ENCODE data around the gene PLN.

The PLN gene

DNA sequence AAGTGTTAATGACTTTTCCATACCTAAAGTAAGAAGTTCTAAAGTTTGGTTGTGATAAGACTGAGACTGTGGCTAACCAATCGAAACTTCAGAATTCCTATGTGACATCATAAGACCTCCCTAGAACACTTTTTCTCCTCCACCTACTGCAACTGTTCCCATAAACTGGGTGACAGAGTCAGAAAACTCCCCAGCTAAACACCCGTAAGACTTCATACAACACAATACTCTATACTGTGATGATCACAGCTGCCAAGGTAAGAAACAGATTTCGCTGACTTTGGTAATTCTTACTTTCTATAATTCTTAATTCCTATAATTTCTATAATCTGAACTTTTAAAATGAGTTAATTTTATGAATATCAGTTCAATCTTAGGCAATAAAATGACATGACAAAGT is at the start of gene PLN:
TSS of gene PLN (plus strand) at position 161 of the 400 bp plus-strand sequence. CDS start 10,626 bp downstream, outside the sequence.
- no peak for DNase-seq

DNA sequence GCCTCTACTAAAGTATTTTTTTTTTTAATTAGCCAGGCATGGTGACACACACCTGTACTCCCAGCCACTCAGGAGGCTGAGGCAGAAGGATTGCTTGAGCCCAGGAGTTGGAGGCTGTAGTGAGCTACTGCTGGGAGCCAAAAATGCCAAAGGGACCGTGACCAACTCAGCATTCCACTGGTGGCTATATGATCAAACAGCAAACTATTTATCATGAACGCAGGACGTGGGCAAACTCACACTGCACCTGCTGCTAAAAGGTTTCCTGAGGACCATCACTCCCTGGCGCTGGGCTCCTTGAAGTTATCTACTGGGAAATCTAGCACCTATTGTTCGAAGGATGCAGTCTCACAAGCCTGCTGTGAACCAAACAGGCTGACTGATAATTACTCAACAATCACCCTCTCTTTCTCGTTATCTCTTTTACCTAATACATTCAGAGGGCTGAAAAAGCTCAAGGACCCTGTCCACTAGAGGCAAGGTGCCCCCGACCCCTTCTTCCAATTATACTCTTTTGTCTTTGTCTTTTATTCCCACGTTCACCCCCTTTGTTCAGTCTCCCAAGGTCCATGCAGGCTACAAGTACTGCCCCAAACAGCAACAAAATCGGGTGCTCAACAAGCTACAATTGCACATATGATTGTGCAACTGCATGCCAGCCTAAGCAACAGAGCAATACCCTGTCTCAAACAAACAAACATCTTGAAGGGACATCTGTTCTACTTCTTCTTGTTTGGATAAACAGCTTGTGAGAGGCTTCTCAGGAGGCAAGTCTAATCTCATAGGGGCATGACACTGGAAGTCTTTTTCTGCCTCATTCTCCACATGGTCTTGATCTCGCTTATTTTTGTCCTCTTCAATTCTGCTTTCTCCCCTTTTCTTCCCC is 47.7 kb upstream of the PLN start:
- no peak for DNase-seq

- no peak for DNase-seq
Observed at GRCh38 chr6:118501099-118501498, 47.0 kb upstream of the PLN start.

DNA sequence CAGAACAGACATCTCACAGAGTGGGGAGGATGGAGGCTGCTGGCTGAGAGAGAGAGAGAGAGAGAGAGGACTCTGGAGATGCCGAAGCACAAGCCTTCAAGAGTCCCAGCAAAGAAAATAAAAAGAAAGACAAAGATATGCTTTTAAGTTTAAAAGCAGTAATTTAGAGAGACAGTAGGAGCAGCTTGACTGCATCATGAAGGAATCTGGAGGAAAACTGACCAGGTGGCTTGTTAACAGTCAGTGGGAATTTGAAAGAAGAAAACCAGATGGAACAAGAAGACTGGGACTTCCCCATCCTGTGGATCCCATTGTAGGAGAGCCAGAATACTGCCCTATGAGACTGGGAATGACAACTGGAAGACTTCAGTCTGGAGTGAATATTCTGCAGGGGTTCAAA is 46.3 kb upstream of the PLN start:
- DNase-seq, result no peak

DNA sequence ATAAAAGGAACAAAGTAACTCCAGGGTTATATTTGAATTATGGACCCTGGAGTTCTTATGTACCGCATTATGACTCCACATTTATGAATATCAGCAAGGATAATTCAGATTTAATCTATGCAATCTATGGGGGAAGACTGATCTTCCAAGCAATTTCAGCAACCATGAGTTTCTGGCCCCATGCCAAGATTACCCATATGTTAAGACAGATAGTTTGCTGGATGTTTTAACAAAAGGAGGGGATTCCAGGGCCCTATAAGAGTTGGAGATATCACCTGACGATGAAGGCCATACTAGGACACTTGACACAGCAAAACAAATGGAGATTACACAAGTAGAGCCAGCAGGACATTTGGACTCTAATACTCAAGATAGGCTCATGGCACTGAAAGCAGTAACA is 45.9 kb upstream of the PLN start:
- DNase-seq, result no peak

- no peak for DNase-seq
Observed at GRCh38 chr6:118504611-118505010, 43.5 kb upstream of the PLN start.

DNA sequence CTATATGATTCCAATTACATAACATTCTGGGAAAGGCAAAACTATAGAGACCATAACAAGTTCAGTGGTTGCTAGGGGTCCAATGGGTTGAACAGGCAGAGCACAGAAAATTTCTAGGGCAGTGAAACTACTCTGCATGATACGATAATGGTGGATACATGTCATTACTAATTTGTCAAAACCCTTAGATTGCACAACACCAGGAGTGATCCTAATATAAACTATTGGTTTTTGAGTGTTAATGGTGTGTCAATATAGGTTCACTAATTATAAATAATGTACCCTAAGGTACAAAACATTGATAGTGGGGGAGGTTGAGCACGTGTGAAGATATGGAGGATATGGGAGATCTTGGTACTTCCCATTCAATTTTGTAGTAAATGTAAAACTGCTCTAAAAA is 42.4 kb upstream of the PLN start:
- DNase-seq, result no peak

- no peak for DNase-seq
Observed at GRCh38 chr6:118506071-118506638, 41.9 kb upstream of the PLN start.

- DNase-seq, result no peak
Observed at GRCh38 chr6:118507636-118508035, 40.5 kb upstream of the PLN start.

DNA sequence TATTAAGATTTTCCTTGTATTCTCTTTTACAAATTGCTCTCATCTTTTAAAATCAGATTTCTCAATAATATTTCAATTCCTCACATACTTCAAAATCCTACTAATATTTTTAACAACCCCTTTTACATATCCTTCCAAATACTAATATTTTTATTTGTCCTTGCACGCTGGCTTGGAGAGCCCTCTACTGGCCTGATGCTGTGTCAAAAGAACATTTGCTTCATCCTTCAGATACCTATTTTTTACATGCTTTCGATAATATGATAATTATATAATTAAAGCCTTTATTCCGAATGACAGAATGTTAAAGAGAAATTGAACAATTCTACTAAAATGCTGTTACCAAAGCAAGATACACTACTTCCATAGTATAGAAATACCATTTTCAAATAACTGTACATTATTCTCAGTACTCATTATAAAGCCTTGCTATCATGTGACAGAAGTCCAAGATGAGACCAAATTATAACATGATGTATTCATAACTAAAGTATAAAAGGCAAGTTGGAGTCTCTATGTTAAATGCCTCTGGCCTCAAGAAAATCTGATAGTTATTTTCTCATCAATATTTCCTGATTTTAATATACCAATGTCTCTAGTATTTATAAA is 39.0 kb upstream of the PLN start:
- DNase-seq, result no peak

- no peak for DNase-seq
Observed at GRCh38 chr6:118511930-118512715, 36.0 kb upstream of the PLN start.

DNA sequence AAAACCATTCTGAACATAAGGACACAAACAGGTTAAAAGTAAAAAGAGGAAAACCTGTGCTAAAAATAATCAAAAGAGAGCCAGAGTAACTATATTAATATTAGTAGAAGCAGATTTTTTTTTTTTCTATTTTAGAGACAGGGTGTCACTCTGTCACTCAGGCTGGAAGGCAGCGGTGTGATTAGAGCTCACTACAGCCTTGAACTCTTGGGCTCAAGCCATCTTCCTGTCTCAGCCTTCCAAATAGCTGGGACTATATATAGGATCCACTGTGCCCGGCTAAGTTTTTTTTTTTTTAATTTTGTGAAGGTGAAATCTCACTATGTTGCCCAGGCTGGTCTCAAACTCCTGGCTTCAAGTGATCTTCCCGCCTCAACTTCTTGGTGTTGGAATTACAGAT is 33.4 kb upstream of the PLN start:
- no peak for DNase-seq

DNA sequence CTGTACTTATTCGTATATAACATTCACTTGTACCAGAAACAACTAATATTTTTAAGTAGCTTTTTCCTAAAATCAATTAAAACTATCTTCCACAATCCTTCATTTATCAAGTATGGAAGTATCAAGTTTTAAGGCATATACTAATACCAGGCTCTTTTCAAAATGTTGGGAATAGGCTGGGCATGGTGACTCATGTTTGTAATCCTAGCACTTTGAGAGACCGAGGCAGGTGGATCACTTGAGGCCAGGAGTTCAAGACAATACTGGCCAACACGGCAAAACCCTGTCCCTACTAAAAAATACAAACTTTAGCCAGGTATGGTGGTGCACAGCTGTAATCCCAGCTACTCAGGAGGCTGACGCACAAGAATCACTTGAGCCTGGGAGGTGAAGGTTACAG is 25.7 kb upstream of the PLN start:
- no peak for DNase-seq

DNA sequence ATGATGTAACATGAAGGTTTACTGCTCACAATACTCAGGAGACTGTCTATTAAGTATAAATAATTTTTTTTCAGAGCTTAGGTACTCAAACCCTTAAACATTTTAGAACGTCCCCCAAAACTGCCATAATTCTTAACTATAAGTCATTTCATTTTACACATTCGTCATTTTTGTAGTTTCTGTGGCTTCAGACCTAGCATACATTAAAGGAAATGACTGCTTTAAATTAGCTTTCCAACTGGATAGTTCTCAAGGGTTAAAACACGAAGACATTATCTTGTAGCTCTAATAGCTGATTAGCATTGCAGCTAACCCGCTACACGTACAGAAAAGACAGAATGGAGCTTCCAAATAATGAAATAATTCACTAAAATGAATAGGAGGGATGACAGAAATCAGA is 24.9 kb upstream of the PLN start:
- no peak for DNase-seq

- no peak for DNase-seq
Observed at GRCh38 chr6:118524686-118525085, 23.4 kb upstream of the PLN start.

DNA sequence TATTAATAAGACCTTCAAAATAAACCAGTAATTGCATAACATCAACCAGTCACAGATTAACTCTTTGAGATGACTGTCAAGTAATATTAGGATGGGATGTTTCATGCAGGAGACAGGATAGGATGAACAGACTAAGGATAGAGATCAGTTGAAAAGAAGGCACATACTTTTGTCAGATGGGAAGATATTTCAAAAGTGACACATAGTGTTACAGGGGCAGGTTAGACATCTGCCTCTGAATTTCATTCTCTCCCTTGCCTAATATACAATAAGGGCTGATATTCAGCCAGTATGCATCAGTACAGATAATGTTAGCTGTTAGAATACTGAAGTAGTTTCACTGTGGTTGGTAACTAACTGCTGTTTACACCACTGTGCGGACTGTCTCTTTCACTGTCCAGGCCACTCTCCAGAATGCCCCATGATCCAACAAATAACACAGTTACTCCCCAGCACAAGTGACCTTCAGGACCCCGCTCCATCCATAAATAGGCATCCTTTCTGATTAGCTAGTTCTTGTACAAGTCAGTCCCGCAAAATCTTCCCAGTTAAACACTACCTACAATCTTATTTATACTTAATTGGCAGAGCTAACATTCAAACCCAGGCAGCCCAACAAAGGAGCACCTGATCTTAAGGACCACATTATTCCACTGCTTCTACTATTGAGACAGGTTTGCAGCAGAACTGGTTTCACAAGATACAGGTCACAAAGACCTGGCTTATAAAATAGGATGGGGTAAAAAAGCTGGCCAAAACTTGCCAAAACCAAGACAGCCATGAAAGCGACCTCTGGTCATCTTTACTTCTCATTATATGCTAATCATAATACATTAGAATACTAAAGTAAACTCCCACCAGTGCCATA is 21.9 kb upstream of the PLN start:
- no peak for DNase-seq

DNA sequence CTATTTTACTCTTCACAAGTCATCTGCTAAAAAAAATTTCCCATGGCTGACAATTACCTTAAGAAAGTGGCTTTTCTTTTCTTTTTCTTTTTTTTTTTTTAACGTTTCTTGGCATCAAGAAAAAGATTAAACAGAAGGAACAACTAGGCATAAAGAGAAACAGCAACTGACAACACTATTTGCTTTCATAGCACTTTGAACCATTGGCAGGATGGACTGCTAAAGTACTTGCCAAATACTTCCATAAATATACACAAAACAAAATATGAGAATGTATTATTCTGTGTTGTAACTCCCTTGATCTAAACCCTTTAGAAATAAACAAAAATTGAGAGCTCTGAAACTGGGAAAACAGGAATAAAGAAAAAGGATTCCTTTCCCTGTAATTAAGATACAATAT is 20.0 kb upstream of the PLN start:
- no peak for DNase-seq

- DNase-seq, result no peak
Observed at GRCh38 chr6:118529756-118530155, 18.3 kb upstream of the PLN start.

DNA sequence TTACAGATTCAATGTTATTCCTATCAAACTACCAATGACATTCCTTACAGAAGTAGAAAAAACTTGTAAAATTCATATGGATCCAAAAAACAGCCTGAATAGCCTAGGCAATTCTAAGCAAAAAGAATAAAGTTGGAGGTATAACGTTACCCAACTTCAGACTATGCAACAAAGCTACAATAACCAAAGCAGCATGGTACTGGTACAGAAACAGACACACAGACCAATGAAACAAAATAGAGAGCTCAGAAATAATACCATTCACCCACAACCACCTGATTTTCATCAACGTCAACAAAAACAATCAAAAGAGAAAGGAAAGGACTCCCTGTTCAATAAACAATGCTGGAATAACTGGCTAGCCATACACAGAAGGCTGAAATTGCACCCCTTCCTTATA is 17.2 kb upstream of the PLN start:
- DNase-seq, result no peak

DNA sequence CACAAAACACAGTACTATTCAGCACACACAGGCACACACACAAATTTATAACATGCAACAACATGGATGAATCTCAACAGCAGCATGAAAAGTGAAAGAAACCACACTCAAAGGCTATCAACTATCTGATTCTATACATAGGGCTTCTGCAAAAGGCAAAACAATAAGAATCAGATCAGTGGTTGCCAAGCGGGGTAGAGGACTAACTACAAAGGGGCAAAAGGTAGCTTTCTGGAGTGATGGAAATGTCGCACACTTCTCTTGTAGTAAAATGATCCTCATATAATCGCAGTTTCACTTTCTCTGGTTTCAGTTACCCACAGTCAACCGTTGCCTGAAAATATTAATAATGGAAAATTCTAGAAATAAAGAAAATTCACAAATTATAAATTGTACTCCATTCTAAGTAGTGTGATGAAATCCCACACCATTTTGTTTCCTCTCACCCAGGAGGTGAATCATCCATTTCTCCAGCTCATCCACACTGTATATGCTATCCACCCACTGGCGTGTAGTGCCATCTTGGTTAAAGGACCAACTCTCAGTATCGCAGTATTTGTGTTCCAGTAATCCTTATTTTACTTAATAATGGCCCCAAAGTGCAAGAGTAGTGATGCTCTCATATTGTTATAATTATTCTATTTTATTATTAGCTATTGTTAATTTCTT is 12.8 kb upstream of the PLN start:
- DNase-seq, result no peak

DNA sequence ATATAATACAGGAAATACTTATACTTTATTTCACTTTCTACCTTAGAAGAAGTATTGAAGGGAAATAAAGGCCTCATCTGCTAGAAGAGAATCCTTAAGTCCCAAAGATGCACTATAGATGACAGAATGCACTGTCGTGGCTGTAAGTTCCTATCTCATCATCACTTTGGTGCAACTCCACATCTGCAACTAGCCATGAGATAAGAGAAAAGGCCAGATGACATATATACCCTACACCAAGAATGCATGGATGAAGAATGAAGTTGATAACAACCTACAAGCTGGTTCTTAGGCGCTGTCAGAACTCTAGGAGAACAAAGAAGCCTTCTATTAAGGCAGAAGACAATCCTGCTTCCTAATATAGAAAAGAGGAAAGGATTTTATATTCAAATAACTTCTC is 11.6 kb upstream of the PLN start:
- no peak for DNase-seq

GRCh38 chr6:118537574-118537973 is 10.5 kb upstream of the PLN start:
- DNase-seq, result no peak

Measured in NCI-H2107 (cell line).